Esophagus mucosa (tissue), 1 donor: ENCODE data around the gene C1QTNF8. TPM values are rescaled to one million over a fixed set of nuclear protein-coding genes. Genes with fewer than 3 reads are reported as not detected.

Source experiments
- ATAC-seq: fragments of 200-7000 bp; cut with Tn5 transposase; one replicate; pipeline ENCODE4 v1.9.1; 2020
- total RNA-seq: library from RNA; stranded (reverse); gene quantifications from one replicate; pipeline ENCODE4 v1.2.4, GENCODE V29; 2023
- donor health status: DM: yes; HTN: yes; CAD: no.

C1QTNF8 gene
- total RNA-seq, 1 donor from 2014 or later: not detected

- no peak for ATAC-seq
Measured at GRCh38 chr16:1107731-1108130, 11.7 kb upstream of the C1QTNF8 start.

GRCh38 chr16:1107141-1107540 is 11.1 kb upstream of the C1QTNF8 start:
- no peak for ATAC-seq

DNA sequence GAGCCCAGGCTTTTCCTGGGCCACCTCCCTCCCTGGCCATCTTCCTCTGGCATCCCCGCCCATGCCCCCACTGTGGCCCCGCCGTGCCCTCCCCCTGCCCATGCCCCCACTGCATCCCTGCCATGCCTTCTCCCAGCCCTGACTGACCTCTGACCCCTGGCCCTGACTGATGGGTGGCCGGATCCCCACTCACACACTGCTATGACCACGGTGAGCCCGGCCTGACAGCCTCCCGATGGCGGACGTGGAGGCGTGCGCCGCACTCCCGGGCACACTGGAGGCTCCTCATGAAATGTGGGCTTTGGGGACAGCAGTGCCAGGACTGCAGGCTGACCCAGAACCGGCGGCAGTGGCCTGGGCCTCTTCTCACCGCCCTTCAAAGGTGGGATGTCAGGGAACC is 10.6 kb upstream of the C1QTNF8 start:
- no peak for ATAC-seq

DNA sequence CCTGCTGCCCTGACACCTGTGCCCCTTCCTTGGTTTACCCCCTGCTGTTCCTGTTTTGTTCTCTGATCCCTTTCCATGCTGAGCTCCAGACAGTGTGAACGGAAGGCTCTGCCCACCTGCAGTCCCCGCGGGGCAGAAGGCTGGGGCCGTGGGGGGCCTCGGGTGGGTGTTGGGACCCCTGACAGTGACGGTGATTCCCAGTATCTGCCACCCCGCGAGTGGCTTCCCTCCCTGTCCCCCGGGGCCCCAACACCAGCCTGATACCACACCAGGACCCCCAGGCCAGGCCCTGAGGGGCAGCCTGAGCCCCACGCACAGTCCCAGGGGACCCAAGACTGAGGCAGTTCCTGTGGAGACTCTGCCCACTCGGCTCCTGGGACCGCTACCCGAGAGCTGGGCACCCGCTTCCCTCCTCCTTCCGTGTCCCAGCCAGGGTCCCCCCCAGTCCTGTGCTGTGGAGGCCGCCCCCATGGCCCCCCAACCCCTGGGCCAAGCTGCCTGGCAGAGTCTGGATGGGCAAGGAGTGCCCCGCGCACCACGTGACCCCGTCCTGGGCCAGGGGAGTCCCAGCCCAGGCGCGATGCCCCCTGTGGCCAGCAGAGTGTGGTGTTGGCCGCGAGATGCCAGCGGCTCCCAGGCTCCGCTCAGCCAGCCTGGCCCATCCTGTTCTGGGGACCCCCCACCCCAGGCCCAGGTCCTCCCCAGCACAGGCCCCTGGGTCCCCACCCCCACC is 10.0 kb upstream of the C1QTNF8 start:
- peak; percentile 72 for ATAC-seq

- ATAC-seq: no peak
Measured at GRCh38 chr16:1103636-1103980, 7.6 kb upstream of the C1QTNF8 start.

DNA sequence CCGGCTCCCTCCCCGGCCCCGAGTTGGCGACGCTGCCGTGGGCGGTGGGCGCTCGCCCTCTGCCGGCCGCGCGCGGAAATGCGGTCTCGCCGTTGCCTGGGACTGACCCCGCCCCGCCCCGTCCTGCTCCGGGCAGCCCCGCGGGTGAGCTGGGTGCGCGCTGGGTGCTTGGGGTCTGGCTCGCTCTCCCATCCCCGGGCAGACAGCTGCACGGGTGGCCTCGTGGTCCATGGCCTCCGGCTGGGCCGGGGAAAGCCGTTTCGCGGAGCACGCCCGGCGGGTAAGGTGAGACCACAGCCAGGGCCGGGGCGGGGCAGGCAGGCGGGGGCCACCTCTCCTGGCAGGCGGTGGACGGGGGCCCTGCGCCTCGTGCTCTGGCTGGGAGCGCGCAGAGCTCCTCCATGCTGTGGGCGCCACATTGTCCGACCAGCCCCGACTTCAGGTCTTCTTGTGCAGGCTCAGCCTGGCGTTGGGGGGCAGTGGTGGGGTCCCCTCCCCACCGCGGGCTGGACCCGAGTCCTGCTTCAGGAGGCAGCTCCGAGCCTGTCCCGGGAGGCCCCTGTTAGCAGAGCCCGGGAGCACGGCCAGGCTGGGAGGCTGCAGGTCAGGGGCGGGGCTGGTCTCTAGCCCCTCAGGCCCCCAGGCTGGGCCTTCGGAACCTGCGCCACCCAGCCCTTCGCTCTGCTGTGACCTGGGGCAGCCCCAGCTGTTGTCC is 7.0 kb upstream of the C1QTNF8 start:
- peak; percentile 49 for ATAC-seq

DNA sequence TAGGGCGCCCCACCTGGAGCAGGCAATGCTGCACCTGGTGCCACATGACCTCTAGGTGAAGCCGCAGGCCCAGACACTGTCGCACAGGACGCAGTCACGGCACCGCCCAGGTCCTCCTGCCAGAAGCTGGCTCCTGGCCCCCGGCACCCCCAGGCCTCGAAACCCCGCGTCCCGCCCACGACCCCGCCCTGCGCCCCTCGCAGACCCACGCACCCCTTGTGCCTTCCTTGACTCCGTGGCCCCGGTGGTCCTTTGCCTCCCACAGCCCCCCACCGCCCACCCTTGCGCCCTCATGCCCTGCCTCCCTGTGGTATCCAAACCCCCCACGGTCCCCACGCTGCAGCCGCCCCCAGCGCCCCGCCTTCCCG is 6.3 kb upstream of the C1QTNF8 start:
- ATAC-seq: no peak

GRCh38 chr16:1101573-1102332 is 5.7 kb upstream of the C1QTNF8 start:
- ATAC-seq: no peak

- ATAC-seq: no peak
Measured at GRCh38 chr16:1101133-1101532, 5.1 kb upstream of the C1QTNF8 start.

DNA sequence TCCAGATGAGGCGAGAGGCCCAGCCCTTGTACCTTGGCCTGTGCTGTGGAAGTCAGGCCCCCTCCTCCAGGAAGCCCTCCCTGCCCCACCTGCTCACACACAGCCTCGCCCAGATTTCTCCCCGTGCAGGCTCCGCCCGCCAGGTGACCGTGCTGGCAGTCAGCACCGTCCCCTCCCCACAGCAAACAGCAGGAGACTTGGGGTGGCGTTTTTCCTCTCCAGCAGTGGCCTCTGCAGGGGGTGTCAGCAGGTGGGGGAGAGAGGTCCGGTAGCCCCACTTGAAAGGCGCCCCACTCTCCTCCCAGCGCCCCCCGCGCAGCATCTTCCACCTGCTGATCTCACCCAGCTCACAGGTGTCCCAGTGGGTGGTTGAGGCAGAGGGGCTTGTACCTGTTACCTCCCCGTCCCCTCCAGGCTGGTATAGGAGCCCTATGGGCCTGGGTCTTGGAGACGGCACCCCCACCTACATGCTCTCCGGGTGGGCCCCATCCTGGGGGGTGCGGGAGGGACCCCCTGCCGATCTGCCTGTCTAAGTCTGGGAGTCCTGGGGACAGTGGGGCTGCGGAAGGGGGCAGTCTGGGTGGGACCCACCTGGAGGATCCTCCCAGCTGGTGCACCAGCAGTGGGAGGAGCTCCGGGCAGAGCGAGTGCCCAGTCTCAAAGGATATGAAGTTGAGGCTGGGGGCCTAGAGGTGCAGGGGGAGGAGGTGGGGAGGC is 4.2 kb upstream of the C1QTNF8 start:
- ATAC-seq: no peak

GRCh38 chr16:1099189-1100083 is 3.4 kb upstream of the C1QTNF8 start:
- no peak for ATAC-seq

- no peak for ATAC-seq
Measured at GRCh38 chr16:1098266-1098991, 2.4 kb upstream of the C1QTNF8 start.

- no peak for ATAC-seq
Measured at GRCh38 chr16:1097800-1098199, 1.8 kb upstream of the C1QTNF8 start.

DNA sequence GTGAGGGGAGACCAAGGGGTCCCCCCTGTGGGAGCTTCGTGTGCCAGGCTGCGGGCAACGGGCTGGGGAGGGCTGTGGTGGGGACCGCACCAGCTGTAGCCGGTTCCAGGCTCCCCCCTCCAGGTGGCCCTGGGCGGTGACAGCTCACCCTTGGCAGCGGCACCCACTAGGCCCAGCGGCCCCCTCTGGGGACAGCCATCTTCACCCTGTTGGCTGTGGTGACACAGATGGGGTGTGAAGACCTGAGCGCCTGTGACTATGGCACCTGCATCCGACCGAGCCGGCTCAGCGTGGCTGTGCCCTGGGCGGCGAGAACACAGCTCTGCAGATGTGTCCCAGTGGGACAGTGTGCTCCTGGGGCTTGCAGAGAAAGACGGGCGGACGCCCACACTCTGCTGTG is 1.1 kb upstream of the C1QTNF8 start:
- ATAC-seq: no peak

- ATAC-seq: no peak
Measured at GRCh38 chr16:1095450-1096168, 435 bp downstream of the C1QTNF8 start.

GRCh38 chr16:1094601-1095449 is 1.2 kb downstream of the C1QTNF8 start:
- no peak for ATAC-seq

DNA sequence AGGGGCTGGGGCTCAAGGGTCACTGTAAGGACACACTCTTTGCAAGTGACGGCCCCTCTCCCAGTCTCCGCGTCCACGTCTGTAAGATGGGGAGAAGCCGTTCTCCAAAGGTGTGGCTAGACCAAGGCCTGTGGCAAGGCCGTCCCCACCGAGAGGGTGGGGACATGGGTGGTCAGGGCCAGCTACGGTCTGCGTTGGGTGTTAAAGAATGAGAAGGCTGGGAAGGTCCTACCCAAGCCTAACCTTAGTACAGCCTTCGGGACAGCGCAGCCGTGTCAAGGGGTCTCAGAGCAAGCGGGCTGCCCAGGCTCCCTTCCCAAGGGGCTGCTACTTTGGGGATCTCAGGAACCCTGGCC is 1.9 kb downstream of the C1QTNF8 start:
- ATAC-seq: no peak

- no peak for ATAC-seq
Measured at GRCh38 chr16:1093284-1094123, 2.5 kb downstream of the C1QTNF8 start.
